Suprapubic skin (tissue), 4 donors: ENCODE measurements around the gene FDPS.

ENCODE experiments used
- CTCF ChIP-seq, 2 donors: fragments of 200-600 bp in 1 of 2; fragments of 450-650 bp in 1 of 2; sonication (generic) in 1 of 2; IDR thresholded peaks; one replicate each; pipeline ENCODE4 v1.5.1; 2016 to 2019; ENCODE audit warnings: antibody characterized with exemption in 2 of 2, mild to moderate bottlenecking in 1 of 2, moderate library complexity in 1 of 2
- EP300 ChIP-seq: sonication (generic); formaldehyde crosslinking; IDR thresholded peaks from one replicate; pipeline ENCODE4 v1.6.1; 2017; ENCODE audit warnings: antibody characterized with exemption
- POLR2A ChIP-seq, 2 donors: fragments of 450-650 bp; IDR thresholded peaks; one replicate each; pipeline ENCODE4 v1.6.1; 2017; ENCODE audit warnings: antibody characterized with exemption in 2 of 2, mild to moderate bottlenecking in 2 of 2, moderate library complexity in 2 of 2
- POLR2AphosphoS5 ChIP-seq, 3 donors: sonication (generic); formaldehyde crosslinking; IDR thresholded peaks; one replicate each; pipeline ENCODE4 v1.6.1; 2017; ENCODE audit warnings: antibody characterized with exemption in 3 of 3

GRCh38 chr1:155329980-155330598 is 21.4 kb downstream of the FDPS start:
- TF ChIP-seq CTCF (IDR thresholded peaks at IDR 0.05) (no peak), POLR2AphosphoS5 (IDR thresholded peaks at IDR 0.05) (no peak), POLR2A (IDR thresholded peaks at IDR 0.05) (no peak), EP300 (no peak)
